Measurements from ENCODE around the gene GLS.
"Not testable (repeated sequence)": the region's sequence is repeated elsewhere in the genome, so short reads cannot be mapped to it uniquely, and the experiment has no call there.

Gene GLS

GRCh38 chr2:190880378-190881083 lies at the start of gene GLS:
GLS (plus strand) TSS chr2:190880821; CDS start chr2:190881085, 264 bp downstream.
- peak; percentile 89 to 92 for DNase-seq (ENCODE audit: low read depth in 2 of 2)

- no peak for DNase-seq (ENCODE audit: low read depth in 2 of 2)
These were observed 48.7 kb upstream of the GLS start for GRCh38 chr2:190831941-190832340.

GRCh38 chr2:190834890-190835208 lies 45.8 kb upstream of the GLS start:
- DNase-seq (ENCODE audit: low read depth in 2 of 2), result no peak

- DNase-seq (ENCODE audit: low read depth in 2 of 2), result no peak
These were observed 45.2 kb upstream of the GLS start for GRCh38 chr2:190835303-190835930.

- DNase-seq (ENCODE audit: low read depth in 2 of 2), result no peak
These were observed 43.9 kb upstream of the GLS start for GRCh38 chr2:190836767-190837166.

- no peak for DNase-seq (ENCODE audit: low read depth in 2 of 2)
These were observed 43.2 kb upstream of the GLS start for GRCh38 chr2:190837420-190837819.

GRCh38 chr2:190837952-190838361 lies 42.7 kb upstream of the GLS start:
- DNase-seq (ENCODE audit: low read depth in 2 of 2), result no peak

- no peak for DNase-seq (ENCODE audit: low read depth in 2 of 2)
These were observed 42.1 kb upstream of the GLS start for GRCh38 chr2:190838492-190838910.

- DNase-seq (ENCODE audit: low read depth in 2 of 2), result no peak
These were observed 40.0 kb upstream of the GLS start for GRCh38 chr2:190840569-190841172.

GRCh38 chr2:190841707-190842505 lies 38.7 kb upstream of the GLS start:
- DNase-seq (ENCODE audit: low read depth in 2 of 2), result no peak

- DNase-seq (ENCODE audit: low read depth in 2 of 2), result no peak
These were observed 38.0 kb upstream of the GLS start for GRCh38 chr2:190842606-190843104.

- no peak for DNase-seq (ENCODE audit: low read depth in 2 of 2)
These were observed 36.5 kb upstream of the GLS start for GRCh38 chr2:190843890-190844699.

- no peak for DNase-seq (ENCODE audit: low read depth in 2 of 2)
These were observed 35.8 kb upstream of the GLS start for GRCh38 chr2:190844700-190845401.

GRCh38 chr2:190846746-190847145 lies 33.9 kb upstream of the GLS start:
- DNase-seq (ENCODE audit: low read depth in 2 of 2), result no peak

- no peak for DNase-seq (ENCODE audit: low read depth in 2 of 2)
These were observed 33.0 kb upstream of the GLS start for GRCh38 chr2:190847504-190848081.

GRCh38 chr2:190849774-190850173 lies 30.8 kb upstream of the GLS start:
- DNase-seq (ENCODE audit: low read depth in 2 of 2), result no peak

GRCh38 chr2:190853022-190853421 lies 27.6 kb upstream of the GLS start:
- not testable (repeated sequence) for DNase-seq (ENCODE audit: low read depth in 2 of 2)

GRCh38 chr2:190853531-190854383 lies 26.9 kb upstream of the GLS start:
- no peak for DNase-seq (ENCODE audit: low read depth in 2 of 2)

- DNase-seq (ENCODE audit: low read depth in 2 of 2), result no peak
These were observed 25.9 kb upstream of the GLS start for GRCh38 chr2:190854726-190855125.
